GM11168 (cell line): ENCODE results near the gene IGF2BP3.
"Not testable (repeated sequence)": the region's sequence is repeated elsewhere in the genome, so short reads cannot be mapped to it uniquely, and the experiment has no call there.

Experiments used
- in situ Hi-C: fragments of 300-500 bp; cut with MboI; formaldehyde crosslinking; loops from one replicate; pipeline ENCODE4 v1.12.0; 2022; ENCODE audit warnings: low sequenced_read_pairs; ENCODE audit not compliant: unreplicated experiment

The IGF2BP3 gene

GRCh38 chr7:23470330-23471105, at the start of gene IGF2BP3:
Gene IGF2BP3, minus strand, starts transcription at chr7:23470491. Its CDS starts 381 bp downstream, at chr7:23470110.
- in situ Hi-C loops = no loop called here

GRCh38 chr7:23514755-23515154, 44.5 kb upstream of the IGF2BP3 start:
- in situ Hi-C loops = no loop called here

- in situ Hi-C loops = not testable (repeated sequence)
Observed at GRCh38 chr7:23513746-23514145, 43.5 kb upstream of the IGF2BP3 start.

GRCh38 chr7:23494009-23494408, 23.7 kb upstream of the IGF2BP3 start:
- in situ Hi-C loops = no loop called here

- in situ Hi-C loops = no loop called here
Observed at GRCh38 chr7:23491502-23491901, 21.2 kb upstream of the IGF2BP3 start.

GRCh38 chr7:23490357-23491135, 20.3 kb upstream of the IGF2BP3 start:
- in situ Hi-C loops = no loop called here

GRCh38 chr7:23488714-23489113, 18.4 kb upstream of the IGF2BP3 start:
- in situ Hi-C loops = not testable (repeated sequence)

- in situ Hi-C loops = no loop called here
Observed at GRCh38 chr7:23487670-23488069, 17.4 kb upstream of the IGF2BP3 start.

- in situ Hi-C loops = no loop called here
Observed at GRCh38 chr7:23486002-23486773, 15.9 kb upstream of the IGF2BP3 start.

GRCh38 chr7:23482686-23483085, 12.4 kb upstream of the IGF2BP3 start:
- in situ Hi-C loops = no loop called here

- in situ Hi-C loops = no loop called here
Observed at GRCh38 chr7:23477962-23478866, 7.9 kb upstream of the IGF2BP3 start.

GRCh38 chr7:23477157-23477499, 6.8 kb upstream of the IGF2BP3 start:
- in situ Hi-C loops = no loop called here

- in situ Hi-C loops = no loop called here
Observed at GRCh38 chr7:23476286-23477156, 6.2 kb upstream of the IGF2BP3 start.

GRCh38 chr7:23475576-23475839, 5.2 kb upstream of the IGF2BP3 start:
- in situ Hi-C loops = no loop called here

GRCh38 chr7:23474829-23475575, 4.7 kb upstream of the IGF2BP3 start:
- in situ Hi-C loops = no loop called here

- in situ Hi-C loops = no loop called here
Observed at GRCh38 chr7:23474094-23474828, 4.0 kb upstream of the IGF2BP3 start.

GRCh38 chr7:23473844-23474093, 3.5 kb upstream of the IGF2BP3 start:
- in situ Hi-C loops = no loop called here
